K562 (cell line): ENCODE results near the gene CSNK1A1. TPM values are rescaled to one million over a fixed set of nuclear protein-coding genes. Genes with fewer than 3 reads are reported as not detected.

ENCODE experiments used
- ATAC-seq: fragments of 200-7000 bp; cut with Tn5 transposase; 3 replicates; pipeline ENCODE4 v1.9.1; 2020; ENCODE audit warnings: moderate library complexity
- BruUV-seq: library from RNA; stranded (reverse); fragments of 400-500 nt; replicated peaks from 2 replicates; lab custom pipeline; 2021; lab: Mats Ljungman, UMichigan
- CTCF ChIA-PET: fragments of 300-600 bp; formaldehyde crosslinking; extraction: SDS; loops from one replicate; lab custom pipeline; 2021; ENCODE audit warnings: low intra/inter-chr PET ratio; lab: Yijun Ruan, JAX
- POLR2A ChIA-PET: fragments of 300-600, 350-650 bp; sonication (Branson Sonifier 250); formaldehyde crosslinking; extraction: SDS; loops from one replicate; lab custom pipeline; 2021; ENCODE audit warnings: antibody characterized with exemption, inconsistent platforms; lab: Yijun Ruan, JAX
- DNase-seq, 4 experiments: peaks; one replicate each; pipeline versions ENCODE4 v3.0.0 to v3.0.0-alpha.2; 2011 to 2018; ENCODE audit warnings: low spot score in 3 of 4, mixed read lengths in 3 of 4; ENCODE audit errors: extremely low read depth in 1 of 4
- FAIRE-seq: peaks from 2 replicates; lab custom pipeline; 2011; peaks lifted over from hg19 to GRCh38; lab: Jason Lieb, UNC
- H2AFZ ChIP-seq: 2 replicates; pipeline ENCODE4 v1.6.0; 2011; ENCODE audit warnings: low read depth, low read length, control low read depth, inconsistent platforms
- H3K27ac ChIP-seq: fragments of 200-600 bp; 3 replicates; pipeline ENCODE4 v1.8.0; 2011; ENCODE audit warnings: low read depth, mild to moderate bottlenecking, control low read depth, inconsistent platforms, low read length, moderate library complexity, mixed read lengths; ENCODE audit errors: extremely low read depth
- H3K27me3 ChIP-seq, 2 experiments: fragments of 300-600 bp in 1 of 2; 2 replicates in 1 of 2; 3 replicates in 1 of 2; pipeline versions ENCODE4 v1.6.0 to v1.8.0; 2011; ENCODE audit warnings: inconsistent platforms in 2 of 2, low read length in 2 of 2, mild to moderate bottlenecking in 1 of 2, mixed read lengths in 1 of 2, moderate library complexity in 1 of 2; ENCODE audit not compliant: control insufficient read depth in 2 of 2, insufficient read depth in 2 of 2
- H3K36me3 ChIP-seq: fragments of 300-600 bp; 3 replicates; pipeline ENCODE4 v1.8.0; 2011; ENCODE audit warnings: mild to moderate bottlenecking, low read length, inconsistent platforms; ENCODE audit not compliant: control insufficient read depth, insufficient read depth
- H3K4me1 ChIP-seq, 2 experiments: fragments of 200-600 bp in 1 of 2; replicated peaks in 1 of 2; 2 replicates in 1 of 2; 3 replicates in 1 of 2; pipeline versions ENCODE4 v1.5.1 to v1.8.0; 2011; ENCODE audit warnings: inconsistent platforms in 2 of 2, low read length in 2 of 2, mild to moderate bottlenecking in 1 of 2, mixed read lengths in 1 of 2, moderate library complexity in 1 of 2; ENCODE audit not compliant: control insufficient read depth in 2 of 2, insufficient read depth in 2 of 2
- H3K4me2 ChIP-seq: 2 replicates; pipeline ENCODE4 v1.6.1; 2011; ENCODE audit warnings: low read length, control low read depth, inconsistent platforms, mixed read lengths; ENCODE audit not compliant: insufficient read depth
- H3K4me3 ChIP-seq: fragments of 200-600 bp; sonication (generic), shearing (Covaris generic); 2 replicates; pipeline ENCODE4 v1.5.1; 2016; ENCODE audit warnings: control low read depth, inconsistent platforms
- H3K79me2 ChIP-seq: fragments of 200-600 bp; 3 replicates; pipeline ENCODE4 v1.8.0; 2011; ENCODE audit warnings: low read length, inconsistent platforms; ENCODE audit not compliant: control insufficient read depth, insufficient read depth
- H3K9ac ChIP-seq, 2 experiments: 2 replicates each; pipeline versions ENCODE4 v1.6.0 to v1.6.1; 2011; ENCODE audit warnings: low read depth in 2 of 2, low read length in 2 of 2, control low read depth in 1 of 2, inconsistent platforms in 1 of 2, mild to moderate bottlenecking in 1 of 2, mixed read lengths in 1 of 2; ENCODE audit not compliant: insufficient read depth in 1 of 2
- H3K9me1 ChIP-seq: one replicate; pipeline ENCODE4 v1.6.0; 2011; ENCODE audit warnings: inconsistent platforms, mild to moderate bottlenecking, low read length, moderate library complexity; ENCODE audit not compliant: control insufficient read depth, insufficient read depth
- H3K9me3 ChIP-seq: replicated peaks from 2 replicates; pipeline ENCODE4 v1.5.1; 2011; ENCODE audit warnings: low read depth, low read length, inconsistent platforms; ENCODE audit not compliant: control insufficient read depth, insufficient read depth
- H4K20me1 ChIP-seq: replicated peaks from 2 replicates; pipeline ENCODE4 v1.6.1; 2011; ENCODE audit warnings: low read length, inconsistent platforms, mixed read lengths; ENCODE audit not compliant: control insufficient read depth, insufficient read depth
- CBX8 ChIP-seq: fragments of 200-600 bp; sonication (generic); IDR thresholded peaks from 2 replicates; pipeline ENCODE4 v1.6.1; 2012; ENCODE audit warnings: borderline replicate concordance, mixed run types, low read depth, mild to moderate bottlenecking, moderate library complexity, mixed read lengths, low read length, control low read depth, inconsistent platforms; ENCODE audit not compliant: poor library complexity, severe bottlenecking; ENCODE audit errors: extremely low read depth
- CHCHD3 ChIP-seq: fragments of 250-450 bp; sonication (Bioruptor Pico); IDR thresholded peaks from 2 replicates; pipeline ENCODE4 v2.1.2; 2022; ENCODE audit warnings: mild to moderate bottlenecking
- DEAF1 ChIP-seq: fragments of 450-650 bp; formaldehyde crosslinking; IDR thresholded peaks from 2 replicates; pipeline ENCODE4 v1.4.0; 2020; ENCODE audit warnings: mild to moderate bottlenecking, moderate library complexity
- HNRNPH1 ChIP-seq: fragments of 200-400 bp; formaldehyde crosslinking; optimal IDR thresholded peaks from 2 replicates; pipeline ENCODE3; 2017; ENCODE audit warnings: low read depth, mild to moderate bottlenecking, low read length, moderate library complexity
- KLF10 ChIP-seq: fragments of 250-450 bp; sonication (Bioruptor Pico); IDR thresholded peaks from 2 replicates; pipeline ENCODE4 v1.6.1; 2021; ENCODE audit warnings: matching md5 sums
- NFE2 ChIP-seq: IDR thresholded peaks from 2 replicates; pipeline ENCODE4 v1.6.1; 2014; ENCODE audit warnings: antibody characterized with exemption, low read depth
- POLR2A ChIP-seq: fragments of 450-650 bp; conservative IDR thresholded peaks from 2 replicates; pipeline ENCODE4 v1.6.1; 2016
- POLR2AphosphoS5 ChIP-seq: IDR thresholded peaks from 2 replicates; pipeline ENCODE4 v1.6.1; 2011; ENCODE audit warnings: mild to moderate bottlenecking, low read depth, low read length, moderate library complexity; ENCODE audit not compliant: control insufficient read depth, insufficient read depth
- POLR2G ChIP-seq: fragments of 200-400 bp; formaldehyde crosslinking; IDR thresholded peaks from 2 replicates; pipeline ENCODE4 v1.6.1; 2017; ENCODE audit warnings: low read depth, mild to moderate bottlenecking, antibody characterized with exemption, low read length, moderate library complexity
- POU5F1 ChIP-seq: fragments of 150-350 bp; IDR thresholded peaks from 2 replicates; pipeline ENCODE4 v1.6.1; 2014; ENCODE audit warnings: borderline replicate concordance, low read length, low read depth, mild to moderate bottlenecking; ENCODE audit not compliant: partially characterized antibody
- RBFOX2 ChIP-seq: fragments of 200-400 bp; formaldehyde crosslinking; IDR thresholded peaks from 2 replicates; pipeline ENCODE4 v1.6.1; 2017; ENCODE audit warnings: low read depth, mild to moderate bottlenecking, low read length, moderate library complexity
- SPI1 ChIP-seq: IDR thresholded peaks from 2 replicates; pipeline ENCODE4 v1.6.1; 2011; ENCODE audit warnings: low read depth, low read length, control low read depth, borderline replicate concordance
- SRSF7 ChIP-seq: fragments of 200-400 bp; formaldehyde crosslinking; optimal IDR thresholded peaks from 2 replicates; pipeline ENCODE3; 2017; ENCODE audit warnings: mild to moderate bottlenecking, low read depth, low read length
- TRIM28 ChIP-seq: fragments of 450-650 bp; IDR thresholded peaks from 2 replicates; pipeline ENCODE4 v1.6.1; 2017
- U2AF1 ChIP-seq: fragments of 200-400 bp; formaldehyde crosslinking; optimal IDR thresholded peaks from 2 replicates; pipeline ENCODE3; 2017; ENCODE audit warnings: mild to moderate bottlenecking, low read depth, low read length, moderate library complexity
- XRCC3 ChIP-seq: fragments of 450-650 bp; IDR thresholded peaks from 2 replicates; pipeline ENCODE4 v1.6.1; 2017; ENCODE audit warnings: mild to moderate bottlenecking, moderate library complexity
- ZNF121 ChIP-seq: sonication (generic); formaldehyde crosslinking; conservative IDR thresholded peaks from 2 replicates; pipeline ENCODE4 v1.8.0; 2022; ENCODE audit warnings: missing genetic modification reagents
- ZNF274 ChIP-seq: IDR thresholded peaks from 2 replicates; pipeline ENCODE4 v1.6.1; 2011; ENCODE audit warnings: low read depth, mild to moderate bottlenecking, low read length, moderate library complexity, borderline replicate concordance
- WGBS: fragments of 100-300 bp; shearing (Covaris generic); methylation state at CpG from one replicate; pipeline ENCODE4 v1.1.6; 2016; ENCODE audit warnings: low coverage, mixed read lengths; ENCODE audit not compliant: insufficient coverage; ENCODE audit errors: missing lambda C conversion rate; 5-methylcytosine and 5-hydroxymethylcytosine counted together
- in situ Hi-C: fragments of 300-500 bp; cut with MboI; formaldehyde crosslinking; loops from 4 replicates; pipeline ENCODE4 v1.15.0; 2018; ENCODE audit warnings: inconsistent platforms, mixed read lengths
- intact Hi-C: fragments of 100-400 bp; cut with micrococcal nuclease; formaldehyde crosslinking; loops from 2 replicates; pipeline ENCODE4 v1.14.2; 2022
- polyA plus RNA-seq, 8 experiments: library from polyadenylated mRNA; depleted of rRNA in 4 of 8; stranded (reverse) in 5 of 8; unstranded in 3 of 8; fragments of >200 nt; fragmentation: Nextera tagmentation in 2 of 8; fragmentation: Illumina TruSeq in 1 of 8; extraction: Ambion mirVana in 2 of 8; extraction: Trizol in 1 of 8; gene quantifications; 2 replicates each; pipeline versions ENCODE4 v1.2.1 to v1.2.3, GENCODE V29; 2011 to 2014; ENCODE audit warnings: inconsistent platforms in 1 of 8, missing spikeins in 1 of 8
- total RNA-seq, 7 experiments: library from RNA; depleted of rRNA in 6 of 7; stranded (reverse); fragments of >200 nt in 6 of 7; fragmentation: Illumina TruSeq in 2 of 7; extraction: Trizol in 2 of 7; gene quantifications; 2 replicates each; pipeline versions ENCODE4 v1.2.1 to v1.2.3, GENCODE V29; 2011 to 2021; ENCODE audit warnings: low replicate concordance in 1 of 7

CSNK1A1 gene
- total and polyA plus RNA-seq, 9 of the 15 experiments (the other 6 are each of a cell fraction or from before 2014, with no cell fraction given): 49.1 to 196 (median 154) TPM

GRCh38 chr5:149545327-149545726 is 5.9 kb downstream of the CSNK1A1 start (continued):
- no peak for TF ChIP-seq CBX8
- peak; percentile 59 for TF ChIP-seq RBFOX2
- no peak for TF ChIP-seq U2AF1
- TF ChIP-seq HNRNPH1: no peak
- no peak for TF ChIP-seq ZNF274
- TF ChIP-seq POU5F1: no peak

GRCh38 chr5:149544028-149544420 is 7.2 kb downstream of the CSNK1A1 start:
- H3K27ac ChIP-seq: peak overlapping the region; percentile 51; the same call in 1 of the 3 replicates
- ChIA-PET CTCF (no interaction called here), POLR2A (interaction anchor here (0.7 to 3.5 kb wide), 13 partner anchors 9 to 102 kb away, joined by 3 to 38 read pairs (median 5); no protein-coding TSS in a partner anchor)
- DNase-seq: no peak
- H4K20me1 ChIP-seq: peaks cover 28% of the 10 kb centered on the region
- intact Hi-C loops (no loop called here), in situ Hi-C loops (no loop called here)
- ATAC-seq: peak; percentile 33
- H3K79me2 ChIP-seq: peaks cover 97% of the 10 kb centered on the region
- peaks cover 81% of the 10 kb centered on the region for H3K36me3 ChIP-seq
- 12% methylated on average over 3 of the region's 3 CpGs for WGBS
- no peaks in the 10 kb centered on the region for H3K9me3 ChIP-seq
- peak overlapping the region; percentile 48 for H3K4me2 ChIP-seq
- H3K4me3 ChIP-seq: no peak overlapping the region
- no peak for FAIRE-seq
- H3K27me3 ChIP-seq: no peaks in the 10 kb centered on the region
- peaks cover 13 to 29% of the 10 kb centered on the region in 2 experiments; a peak in 4 of 5 replicates for H3K4me1 ChIP-seq
- peak overlapping the region in 1 of 2 experiments; percentile 24; a peak in 1 of 4 replicates for H3K9ac ChIP-seq
- BruUV-seq: TSS peak; percentile 0
- H3K9me1 ChIP-seq: no peaks in the 10 kb centered on the region
- no peak overlapping the region for H2AFZ ChIP-seq
- no peak for TF ChIP-seq CHCHD3 (CRISPR knock-in tag)
- no peak for TF ChIP-seq DEAF1 (CRISPR knock-in tag)
- 0 out of 2 replicates have a peak, but pooled peaks have one; percentile 13 for TF ChIP-seq POLR2G
- TF ChIP-seq POLR2A: peak; percentile 25; the same call in 1 of the 2 replicates
- TF ChIP-seq XRCC3: no peak
- no peak for TF ChIP-seq KLF10 (CRISPR knock-in tag)
- 0 out of 2 replicates have a peak, but pooled peaks have one; percentile 8 for TF ChIP-seq SPI1
- no peak for TF ChIP-seq ZNF121 (CRISPR knock-in tag)
- peak; percentile 40; the same call in 1 of the 2 replicates for TF ChIP-seq POLR2AphosphoS5
- TF ChIP-seq SRSF7: no peak
- 0 out of 2 replicates have a peak, but pooled peaks have one; percentile 11 for TF ChIP-seq NFE2
- TF ChIP-seq TRIM28: no peak
- TF ChIP-seq, all 486 proteins: peak for 5
